Measurements from ENCODE around the gene KRTAP10-10.

- TF ChIP-seq CTCF (IDR thresholded peaks at IDR 0.05 in 2 of 3, conservative IDR thresholded peaks at IDR 0.05 in 1 of 3; ENCODE audit: insufficient read depth in 2 of 3, low read depth in 1 of 3, low read length in 3 of 3) (no peak), SETDB1 (IDR thresholded peaks at IDR 0.05; ENCODE audit: low read length) (no peak)
These were observed 37.7 kb upstream of the KRTAP10-10 start for GRCh38 chr21:44599264-44600029.

Data from K562 (cell line).